ENCODE measurements around the gene ST6GALNAC5.
"Not testable (repeated sequence)": the region's sequence is repeated elsewhere in the genome, so short reads cannot be mapped to it uniquely, and the experiment has no call there.

Gene ST6GALNAC5

DNA sequence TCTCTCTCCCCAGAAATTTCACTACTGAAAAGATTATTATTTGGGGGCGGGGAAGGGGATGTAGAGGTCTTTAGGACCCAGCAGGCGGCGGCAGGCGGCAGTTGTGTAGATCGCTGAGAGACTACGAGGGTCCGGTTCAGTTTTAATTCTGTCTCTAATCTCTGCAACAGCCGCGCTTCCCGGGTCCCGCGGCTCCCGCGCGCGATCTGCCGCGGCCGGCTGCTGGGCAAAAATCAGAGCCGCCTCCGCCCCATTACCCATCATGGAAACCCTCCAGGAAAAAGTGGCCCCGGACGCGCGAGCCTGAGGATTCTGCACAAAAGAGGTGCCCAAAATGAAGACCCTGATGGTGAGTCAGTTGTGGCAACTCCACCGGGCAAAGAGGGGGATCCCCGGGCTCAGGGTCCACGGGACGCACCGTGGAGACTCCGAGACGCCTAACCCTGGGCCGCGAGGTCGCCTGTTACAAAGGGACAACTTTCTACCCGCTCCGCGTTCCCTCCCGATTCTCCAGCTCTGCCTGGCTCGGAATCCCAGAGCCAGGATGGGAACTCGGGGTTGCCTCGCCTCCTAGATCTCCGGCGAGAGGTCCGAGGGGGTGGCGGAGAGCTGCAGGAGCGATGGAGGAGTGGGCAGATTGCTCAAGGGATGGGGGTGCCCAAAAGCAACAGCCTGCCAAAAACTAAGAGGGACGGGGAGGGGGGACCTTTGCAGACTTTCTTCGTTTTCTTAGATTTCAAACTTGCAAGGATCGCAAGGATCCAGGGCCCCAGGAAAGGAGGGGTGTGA, at the start of gene ST6GALNAC5:
Gene ST6GALNAC5 (plus strand): TSS at position 139 of the 789 bp plus-strand sequence.
- no peak for DNase-seq

DNA sequence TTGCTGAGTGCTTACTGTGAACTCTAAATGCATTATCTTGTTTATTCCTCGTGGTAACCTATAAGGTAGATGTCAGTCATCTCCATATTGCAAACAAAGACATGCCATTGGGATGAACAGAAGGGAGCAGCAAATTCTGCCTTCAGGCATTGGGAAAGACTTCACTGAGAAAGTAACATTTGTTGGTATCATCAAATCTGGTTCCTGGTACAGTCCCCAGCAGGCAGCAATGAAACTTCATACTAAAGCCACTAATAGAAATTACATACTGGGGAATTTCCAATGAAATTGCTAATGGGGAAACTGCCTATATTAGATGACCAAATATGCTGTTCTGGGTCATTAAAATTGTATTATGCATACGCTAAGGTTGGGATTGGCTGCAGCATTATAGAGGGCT, 47.3 kb upstream of the ST6GALNAC5 start:
- DNase-seq: no peak

DNA sequence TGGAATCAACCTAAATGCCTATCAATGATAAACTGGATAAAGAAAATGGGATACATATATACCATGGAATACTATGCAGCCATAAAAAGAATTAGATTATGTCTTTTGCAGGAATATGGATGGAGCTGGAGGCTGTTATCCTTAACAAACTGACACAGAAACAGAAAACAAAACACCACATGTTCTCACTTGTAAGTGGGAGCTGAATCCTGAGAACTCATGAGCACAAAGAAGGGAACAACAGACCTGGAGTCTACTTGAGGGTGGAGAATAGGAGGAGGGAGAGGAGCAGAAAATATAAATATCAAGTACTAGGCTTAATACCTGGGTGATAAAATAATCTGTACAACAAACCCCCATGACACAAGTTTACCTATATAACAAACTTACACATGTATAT, 44.3 kb upstream of the ST6GALNAC5 start:
- DNase-seq: not testable (repeated sequence)

DNA sequence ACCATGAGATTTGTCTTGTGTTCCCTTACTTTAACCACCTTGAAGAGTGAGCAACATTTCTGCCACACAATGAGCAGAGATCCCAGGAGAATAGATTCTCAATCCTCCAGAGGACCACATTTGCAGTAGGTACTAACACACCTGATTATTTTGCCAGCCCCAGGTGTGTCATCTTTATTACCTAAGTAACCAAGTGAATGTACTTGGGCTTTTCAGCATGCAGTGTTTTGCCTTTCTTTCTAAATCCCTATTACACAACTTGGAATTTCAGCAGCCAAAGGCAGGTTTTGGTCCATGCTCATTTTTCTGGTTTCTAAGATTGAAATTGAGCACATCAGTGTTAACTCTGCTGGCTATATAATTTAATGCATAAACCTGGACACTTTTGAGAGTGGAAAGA, 43.2 kb upstream of the ST6GALNAC5 start:
- DNase-seq: no peak

DNA sequence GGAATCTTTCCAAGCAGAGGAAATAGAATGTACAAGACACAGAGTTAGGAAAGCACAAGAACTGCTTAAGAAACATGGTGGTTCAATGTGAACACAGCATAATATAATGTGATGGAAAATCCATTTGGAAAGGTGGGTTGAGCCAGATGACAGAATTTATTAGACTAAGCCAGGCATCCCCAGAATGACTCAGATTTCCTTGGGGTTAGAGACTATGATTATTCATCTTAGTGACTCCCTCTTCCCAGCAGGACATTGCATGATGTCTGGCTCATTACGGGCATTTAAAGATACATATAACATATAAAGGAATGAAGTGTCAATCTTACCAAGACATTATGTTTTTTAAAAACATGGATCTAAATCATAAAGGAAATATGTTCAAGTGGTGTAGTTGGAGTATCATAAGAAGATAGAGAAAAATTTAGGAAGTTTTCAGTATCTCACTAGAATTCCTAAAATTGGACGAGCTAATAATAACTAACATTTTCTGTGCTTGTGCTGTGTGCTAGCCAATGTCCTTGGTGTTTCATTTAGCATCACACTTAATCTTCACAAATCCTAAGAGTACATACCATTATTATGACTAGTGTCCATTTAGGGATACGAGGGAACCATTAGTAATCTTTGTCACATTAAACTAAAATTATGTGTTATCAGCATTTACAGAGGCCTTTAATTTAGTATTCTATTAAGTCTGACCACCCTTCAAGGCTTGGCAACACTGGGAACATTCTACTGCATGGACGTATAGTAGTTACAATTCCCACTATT, 41.0 kb upstream of the ST6GALNAC5 start:
- DNase-seq: no peak

DNA sequence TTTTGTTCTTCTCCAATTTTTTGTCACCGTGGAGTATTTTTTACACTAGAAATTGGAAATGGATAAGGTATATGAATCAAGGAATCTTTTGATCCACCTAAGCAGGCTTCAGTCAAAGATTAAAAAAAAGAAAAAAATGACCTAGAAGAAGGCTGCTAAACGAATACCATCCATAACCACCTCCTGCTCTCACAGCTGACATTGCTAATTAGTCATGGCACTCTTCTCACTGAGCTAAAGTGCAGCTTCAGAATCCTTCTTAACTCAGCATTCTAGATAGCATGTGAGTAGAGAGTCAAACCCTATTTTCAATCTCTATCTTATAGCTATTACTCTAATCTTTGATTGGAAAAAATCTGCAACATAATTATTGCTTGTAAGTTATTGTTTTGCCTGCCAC, 40.2 kb upstream of the ST6GALNAC5 start:
- no peak for DNase-seq

DNA sequence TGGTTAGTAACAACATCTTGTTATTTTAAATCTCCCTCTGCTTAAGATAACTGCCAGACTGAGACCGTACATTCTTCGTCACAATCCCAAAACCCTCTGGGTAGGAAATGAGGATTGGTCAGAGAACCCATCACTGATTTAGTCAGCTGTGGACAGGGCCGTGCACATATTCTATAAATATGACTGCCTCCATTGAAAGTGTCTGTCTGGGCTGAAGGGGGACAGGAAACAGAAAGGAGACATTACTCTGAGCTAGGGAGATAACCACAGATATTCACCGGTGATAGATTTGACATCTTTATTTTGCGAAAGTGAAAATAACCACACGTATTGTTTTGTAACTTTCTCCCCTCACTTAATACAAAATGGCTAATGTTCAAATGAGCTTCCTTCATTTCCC, 36.9 kb upstream of the ST6GALNAC5 start:
- no peak for DNase-seq

DNA sequence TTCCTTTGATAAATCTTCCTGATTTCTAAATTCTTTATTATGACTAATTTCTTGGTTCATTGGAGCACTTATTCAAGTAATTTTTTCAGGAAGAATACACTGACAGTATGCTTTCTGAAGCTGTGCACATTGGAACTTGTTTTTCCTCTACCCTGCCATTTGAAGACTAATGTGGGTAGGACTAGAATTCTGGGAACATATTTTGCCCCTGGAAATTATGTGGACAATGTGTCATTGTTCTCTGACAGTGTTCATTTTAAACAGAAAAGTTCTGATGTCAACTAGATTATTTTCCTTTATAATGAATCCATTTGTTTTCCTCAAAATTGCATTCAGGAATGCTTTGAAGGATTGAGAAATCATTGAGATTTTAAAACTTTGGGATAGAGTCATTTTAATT, 34.8 kb upstream of the ST6GALNAC5 start:
- no peak for DNase-seq

DNA sequence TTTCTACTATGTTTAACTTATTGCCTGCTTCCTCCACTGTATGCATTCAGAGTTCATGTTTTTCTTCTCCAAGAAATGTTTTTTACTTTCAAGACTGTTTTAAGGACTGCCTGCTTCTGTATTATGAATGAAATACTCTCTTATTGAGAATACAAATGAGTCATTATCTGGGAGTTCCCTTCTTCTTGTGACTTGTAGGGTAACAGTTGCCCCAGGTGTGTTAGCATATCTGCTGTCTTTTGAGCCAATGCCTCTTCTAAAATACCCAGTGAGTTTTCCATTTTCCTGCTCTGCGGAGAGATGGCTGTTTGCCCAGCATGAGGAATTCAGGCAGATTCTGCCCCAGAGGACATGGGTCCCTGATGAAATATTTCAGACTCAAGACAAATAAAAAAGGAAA, 34.1 kb upstream of the ST6GALNAC5 start:
- no peak for DNase-seq

DNA sequence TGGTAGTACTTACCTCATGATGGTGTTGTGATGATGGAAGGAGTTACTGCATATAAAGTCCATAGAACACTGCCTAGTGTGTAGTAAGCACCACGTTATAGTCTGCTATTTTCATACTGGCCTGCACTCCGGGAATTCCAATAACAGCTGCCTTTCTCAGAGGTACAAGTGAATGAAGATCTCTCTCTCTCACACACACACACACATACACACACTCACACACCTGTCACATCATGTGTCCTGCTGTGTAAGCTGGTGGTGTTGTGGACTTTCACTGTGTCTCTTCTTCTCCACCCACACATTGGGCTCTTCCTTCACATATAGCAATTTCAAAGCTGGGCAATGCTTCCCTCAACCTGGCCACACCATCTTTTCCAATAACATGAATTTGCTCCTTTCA, 33.4 kb upstream of the ST6GALNAC5 start:
- no peak for DNase-seq

DNA sequence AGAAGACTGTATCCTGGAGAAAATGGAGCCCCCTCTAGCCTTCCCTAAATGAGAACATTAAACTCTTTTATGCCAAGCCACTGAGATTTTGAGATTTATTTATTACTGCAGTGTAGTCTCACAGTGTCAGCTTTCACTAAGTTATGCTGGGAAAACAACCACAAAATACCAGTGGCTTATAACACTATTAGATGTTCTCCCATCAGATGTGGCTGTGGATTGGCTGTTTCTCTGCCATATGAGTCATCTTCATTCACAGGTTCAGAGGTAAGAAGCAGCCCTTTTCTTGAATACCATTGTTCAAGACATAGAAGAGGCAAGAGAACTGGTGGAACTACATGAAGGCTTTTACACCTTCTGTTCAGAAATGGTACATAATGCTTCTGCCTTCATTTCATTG, 32.1 kb upstream of the ST6GALNAC5 start:
- DNase-seq: no peak

DNA sequence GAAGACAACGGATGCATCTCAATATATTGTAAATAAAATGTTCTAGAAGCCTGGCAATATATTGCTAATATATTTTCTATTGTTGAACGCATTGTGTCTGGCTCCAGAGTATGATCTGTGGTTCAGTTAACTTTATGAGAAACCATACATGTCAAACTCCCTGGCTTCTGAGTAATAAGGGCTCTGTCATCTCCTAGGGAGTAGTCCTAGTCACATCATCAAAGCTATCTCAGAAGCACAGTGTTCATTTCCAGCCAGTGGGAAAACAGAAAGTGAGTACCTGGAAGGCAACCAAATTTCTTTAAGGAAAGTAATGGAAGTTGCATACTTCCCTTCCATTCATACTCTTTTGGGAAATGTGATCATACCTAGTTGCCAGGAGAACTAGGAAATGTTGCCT, 27.0 kb upstream of the ST6GALNAC5 start:
- DNase-seq: no peak

DNA sequence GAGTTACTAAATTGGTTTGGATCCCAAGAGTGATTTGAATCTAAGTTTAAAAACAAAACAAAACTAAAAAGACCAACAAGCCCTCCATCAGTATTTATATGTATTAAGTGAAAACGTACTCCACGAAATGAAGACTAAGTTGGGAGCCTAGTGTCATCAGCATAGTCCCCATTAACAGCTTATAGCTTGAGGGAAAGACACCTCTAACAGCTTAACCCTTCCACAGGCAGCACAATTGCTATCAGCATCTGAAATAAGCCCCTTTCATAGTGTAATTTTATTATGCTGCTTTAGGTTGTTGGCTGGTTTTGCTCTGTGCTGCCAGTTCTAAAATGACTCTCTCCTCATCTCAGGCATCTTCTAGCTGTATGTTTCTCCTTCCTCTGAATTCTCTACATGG, 25.8 kb upstream of the ST6GALNAC5 start:
- DNase-seq: no peak

DNA sequence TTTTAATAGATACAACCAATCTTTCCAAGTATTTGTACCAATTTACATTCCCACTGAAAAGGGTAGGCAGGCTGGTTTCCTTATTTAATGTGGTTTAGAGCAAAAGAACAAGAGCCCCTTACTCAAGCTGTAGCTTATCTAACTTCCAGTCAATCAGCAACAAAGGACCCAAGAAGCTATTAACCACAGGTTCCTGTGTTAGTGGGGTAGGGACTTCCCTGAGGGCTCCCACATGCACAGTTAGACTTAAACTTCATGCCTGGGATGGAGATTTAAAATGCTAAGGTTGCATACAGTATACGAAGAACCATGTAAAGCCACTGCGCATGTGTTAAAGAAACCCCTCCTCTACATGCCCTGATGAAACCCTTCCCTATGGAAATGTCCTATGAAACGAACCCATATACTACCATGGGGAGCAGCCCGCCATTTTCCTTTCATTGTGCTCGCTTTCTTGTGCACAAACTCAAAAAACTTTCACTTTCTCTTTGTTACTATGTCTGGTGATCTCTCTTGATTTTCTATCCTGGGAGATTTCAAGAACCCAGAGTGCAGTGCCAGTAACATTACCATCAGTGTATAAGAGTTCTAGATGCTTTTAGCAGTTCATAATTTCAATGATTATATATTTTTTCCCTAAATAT, 23.3 kb upstream of the ST6GALNAC5 start:
- DNase-seq: no peak

DNA sequence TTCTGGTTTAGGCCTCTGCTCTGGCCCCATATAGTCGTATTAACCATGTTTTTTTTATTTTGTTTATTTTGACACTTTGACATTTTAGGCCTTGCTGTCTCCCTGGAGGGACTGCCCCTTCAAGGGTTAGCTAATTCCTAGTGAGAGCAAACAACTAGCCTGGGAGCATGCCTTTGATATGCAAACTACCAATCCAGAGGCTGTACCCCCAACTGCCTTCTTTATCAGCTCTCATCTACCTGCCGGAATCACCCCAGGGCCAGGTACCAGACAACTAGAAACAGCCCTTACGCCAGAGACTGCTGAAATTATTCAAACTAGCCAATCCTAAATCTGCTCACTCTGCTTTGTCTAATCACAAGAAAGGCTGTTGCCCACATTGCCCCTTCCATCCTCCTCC, 13.0 kb upstream of the ST6GALNAC5 start:
- DNase-seq: no peak

DNA sequence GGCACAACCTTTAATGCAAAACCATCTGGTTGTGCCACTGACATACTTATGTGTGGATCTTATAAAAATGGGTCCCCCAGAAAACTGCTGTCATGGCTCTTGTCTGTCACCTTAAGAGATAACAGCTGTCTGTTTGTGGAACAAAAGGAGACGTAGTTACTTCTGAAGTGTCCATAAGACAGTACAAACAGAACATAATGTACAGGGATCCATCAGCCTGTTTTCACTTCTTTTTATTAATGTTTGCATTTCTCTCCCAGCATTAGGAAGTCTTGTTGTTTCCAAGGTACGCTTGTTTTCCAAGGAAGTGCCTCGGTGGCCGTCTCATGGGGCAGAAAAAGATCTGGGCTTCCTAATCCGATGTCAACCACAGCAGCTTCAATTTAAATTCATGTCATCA, 11.2 kb upstream of the ST6GALNAC5 start:
- no peak for DNase-seq

DNA sequence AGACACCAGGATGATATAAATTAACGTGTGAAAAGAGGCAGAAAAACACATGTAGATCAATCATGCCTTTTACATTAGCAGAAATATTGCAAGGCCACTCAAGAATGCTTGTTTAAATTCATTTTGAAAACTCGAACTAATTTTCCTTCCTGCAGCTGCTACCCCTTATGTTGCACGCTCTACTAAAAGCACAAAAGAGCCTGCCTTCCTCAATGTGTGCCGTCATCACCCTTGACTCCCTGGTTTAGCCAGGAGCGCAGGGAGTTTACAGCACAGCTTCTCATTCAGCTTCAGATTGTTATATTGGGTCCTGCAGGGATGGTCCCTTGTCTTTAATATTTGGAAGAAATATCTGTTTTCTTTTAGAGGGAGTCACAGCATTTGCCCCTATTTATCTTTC, 10.1 kb upstream of the ST6GALNAC5 start:
- DNase-seq: no peak

DNA sequence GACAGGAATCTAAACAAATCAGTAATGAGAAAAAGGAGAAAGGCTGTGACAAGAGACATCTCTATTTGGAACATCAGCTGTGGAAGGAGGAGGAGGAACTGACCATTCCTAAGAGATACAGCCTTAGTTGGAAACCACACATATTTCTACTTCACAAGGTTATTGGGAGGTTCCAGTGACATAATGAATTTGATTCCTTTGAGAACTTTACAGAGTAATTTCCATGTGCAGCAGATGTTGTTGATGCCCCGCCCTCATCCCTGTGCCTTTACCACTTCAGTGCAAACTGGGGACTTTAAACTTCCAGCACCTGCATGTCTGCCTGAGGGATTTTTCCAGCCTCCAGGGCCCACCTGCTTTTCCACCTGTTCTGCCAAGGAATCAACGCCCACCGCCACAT, 9.3 kb upstream of the ST6GALNAC5 start:
- DNase-seq: no peak

DNA sequence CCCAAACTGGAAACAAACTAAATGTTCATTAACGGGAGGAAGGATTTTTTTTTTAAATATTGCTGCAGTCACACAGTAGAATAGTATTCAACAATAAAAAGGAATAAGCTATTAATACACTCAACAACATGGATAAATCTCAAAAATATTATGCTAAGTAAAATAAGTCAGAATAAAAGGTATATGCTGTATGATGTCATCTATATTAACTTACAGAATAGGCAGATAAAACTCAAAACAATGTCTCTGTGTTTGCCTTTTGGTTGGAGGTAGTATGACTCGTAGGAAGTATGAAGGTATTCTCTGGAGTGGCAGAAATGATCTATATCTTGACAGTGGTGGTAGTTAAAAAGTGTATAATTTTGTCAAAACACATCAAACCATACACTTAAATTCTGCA, 6.1 kb upstream of the ST6GALNAC5 start:
- no peak for DNase-seq

DNA sequence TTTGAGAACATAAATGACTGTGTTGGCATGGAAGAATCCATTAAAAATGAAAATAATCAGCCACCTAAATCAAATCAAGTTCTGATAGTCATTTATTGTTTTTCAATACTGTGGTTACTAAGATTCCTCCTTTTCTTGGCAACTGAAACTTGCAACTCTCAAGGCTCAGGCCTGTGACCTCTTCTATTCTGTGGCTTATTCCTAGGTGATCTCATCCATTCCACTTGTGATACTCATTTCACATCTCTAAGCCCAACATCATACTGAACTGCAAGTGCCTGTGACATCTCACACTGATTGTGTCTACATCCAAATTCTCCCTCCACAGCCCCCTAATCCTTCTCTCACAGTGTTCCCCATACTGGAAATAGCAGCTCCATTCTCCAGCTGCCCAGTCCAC, 4.8 kb upstream of the ST6GALNAC5 start:
- no peak for DNase-seq

DNA sequence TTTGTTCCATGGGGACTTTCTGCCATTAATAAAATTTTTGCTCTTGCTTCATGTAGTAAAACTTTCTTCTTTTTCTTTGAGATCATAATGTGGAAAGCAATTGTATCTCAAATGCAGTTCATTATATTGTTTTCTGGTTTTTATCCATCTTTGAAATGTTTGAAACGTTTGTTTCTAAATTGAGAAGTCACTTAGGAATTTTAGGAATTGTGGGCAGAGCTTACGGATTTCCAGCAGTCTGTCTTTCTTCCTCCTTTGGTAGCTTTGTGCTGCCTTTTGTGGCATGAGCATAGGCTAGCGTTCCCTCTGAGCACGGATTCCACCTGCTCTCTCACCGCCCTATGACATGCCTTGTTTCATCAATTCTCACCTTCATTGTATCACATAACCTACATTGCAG, 2.9 kb upstream of the ST6GALNAC5 start:
- no peak for DNase-seq

DNA sequence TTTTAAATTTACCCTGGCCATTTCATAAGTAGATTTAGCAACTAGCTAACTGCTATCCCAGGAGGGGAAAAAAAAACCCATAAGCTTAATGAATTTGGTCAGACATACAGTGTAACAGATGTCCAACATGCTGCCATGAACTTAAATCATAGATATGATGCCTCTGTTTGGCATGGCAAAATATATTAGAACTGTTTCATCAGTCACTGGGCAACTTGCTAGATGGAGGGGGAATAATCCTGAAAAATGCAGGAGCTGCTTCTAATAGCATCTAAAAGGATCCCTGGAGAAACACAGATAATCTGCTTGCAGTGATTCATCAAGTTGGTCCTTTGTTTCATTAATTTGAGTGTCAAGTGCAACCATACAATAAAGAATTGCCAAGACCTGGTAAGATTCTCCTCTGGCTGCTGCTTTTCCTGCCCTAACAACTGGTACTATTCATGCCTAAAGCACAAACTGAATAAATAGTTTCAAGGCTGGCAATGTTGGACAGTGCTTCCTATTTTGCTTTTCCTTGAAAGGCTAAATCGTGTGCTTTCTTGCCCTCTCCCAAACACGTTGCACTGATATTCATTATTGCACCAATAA, 1.5 kb upstream of the ST6GALNAC5 start:
- no peak for DNase-seq

DNA sequence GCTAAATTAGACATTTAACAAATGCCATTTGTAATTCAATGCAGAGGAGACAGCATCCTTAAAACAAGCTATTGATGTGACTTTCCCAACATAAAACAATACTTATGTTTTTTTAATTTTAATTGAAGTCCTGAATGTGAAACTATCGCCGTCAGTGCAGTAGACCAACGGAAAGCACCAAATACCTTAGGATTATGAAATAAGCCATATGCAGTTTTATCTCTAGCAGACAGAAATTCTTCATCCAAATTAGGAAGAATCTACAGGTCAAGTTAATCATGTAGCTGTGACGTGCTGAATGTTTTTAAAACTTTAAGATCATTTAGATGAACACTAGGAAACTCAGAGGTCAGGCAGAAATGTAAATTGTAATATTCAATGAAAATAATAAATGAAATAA, 714 bp upstream of the ST6GALNAC5 start:
- no peak for DNase-seq
